ENCODE measurements around the gene COX10. TPM values are rescaled to one million over a fixed set of nuclear protein-coding genes. Genes with fewer than 3 reads are reported as not detected.

COX10 gene
- total RNA-seq, 2 experiments from 2014 or later: 21.1 to 24.9 TPM

DNA sequence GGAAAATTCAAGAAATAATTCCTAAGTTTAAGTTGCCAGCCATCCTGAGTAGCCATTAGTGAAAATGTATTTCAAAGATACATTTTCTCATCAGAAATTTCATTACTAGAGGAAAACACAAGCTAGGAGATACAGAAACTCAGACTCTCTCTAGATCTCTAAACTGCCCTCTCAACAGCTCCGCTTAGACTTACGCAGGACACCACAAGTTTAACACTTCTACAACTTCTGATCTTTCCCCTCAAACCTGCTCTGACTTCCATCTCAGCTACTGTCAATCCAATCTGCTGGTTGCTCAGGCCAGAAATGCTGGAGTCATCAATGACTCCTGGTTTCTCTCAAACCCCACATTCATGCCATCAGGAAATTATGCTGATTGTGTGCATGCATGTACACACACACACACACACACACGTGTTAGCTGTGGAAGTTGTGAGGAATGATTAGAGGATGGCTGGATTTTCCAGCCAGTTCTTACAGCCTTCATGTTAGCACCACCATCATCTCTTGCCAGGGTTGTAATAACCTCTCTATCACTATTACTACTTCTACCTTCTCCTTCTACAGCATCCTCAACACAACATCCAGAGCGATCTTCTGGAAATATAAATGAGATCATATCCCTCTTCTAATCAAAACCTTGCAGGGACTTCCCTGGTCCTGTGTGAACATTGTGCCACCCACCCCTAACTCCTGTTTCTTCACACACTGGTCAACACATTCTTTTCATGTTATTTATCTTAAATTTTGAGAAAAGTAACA lies 47.1 kb downstream of the COX10 start:
- Histone ChIP-seq H3K36me3 (ENCODE audit: insufficient read depth, low read length) (peaks cover 9% of the 10 kb centered on the region; the same call in 1 of the 2 replicates), H2AFZ (ENCODE audit: low read length) (no peak overlapping the region), H3K4me1 (ENCODE audit: insufficient read depth, low read length, poor library complexity, severe bottlenecking) (no peaks in the 10 kb centered on the region), H3K27ac (ENCODE audit: low read depth, low read length, poor library complexity, severe bottlenecking) (no peak overlapping the region), H3K9me3 (ENCODE audit: low read length) (no peaks in the 10 kb centered on the region), H4K20me1 (ENCODE audit: insufficient read depth, low read length) (peaks cover 4% of the 10 kb centered on the region), H3K79me2 (ENCODE audit: insufficient read depth, low read depth, low read length) (no peaks in the 10 kb centered on the region; the same call in 1 of the 2 replicates), H3K4me2 (ENCODE audit: low read length) (no peak overlapping the region), H3K4me3 (ENCODE audit: low read depth, low read length, poor library complexity, severe bottlenecking) (no peak overlapping the region), H3K9me2 (ENCODE audit: insufficient read depth, low read length) (no peaks in the 10 kb centered on the region)
- ChIA-PET CTCF (ENCODE audit: unreplicated experiment) (no interaction called here), POLR2A (no interaction called here)
- intact Hi-C loops (cut with micrococcal nuclease; ENCODE audit: unreplicated experiment): no loop called here
- no peak for DNase-seq (ENCODE audit: low spot score)
- TF ChIP-seq, protein P1, sequence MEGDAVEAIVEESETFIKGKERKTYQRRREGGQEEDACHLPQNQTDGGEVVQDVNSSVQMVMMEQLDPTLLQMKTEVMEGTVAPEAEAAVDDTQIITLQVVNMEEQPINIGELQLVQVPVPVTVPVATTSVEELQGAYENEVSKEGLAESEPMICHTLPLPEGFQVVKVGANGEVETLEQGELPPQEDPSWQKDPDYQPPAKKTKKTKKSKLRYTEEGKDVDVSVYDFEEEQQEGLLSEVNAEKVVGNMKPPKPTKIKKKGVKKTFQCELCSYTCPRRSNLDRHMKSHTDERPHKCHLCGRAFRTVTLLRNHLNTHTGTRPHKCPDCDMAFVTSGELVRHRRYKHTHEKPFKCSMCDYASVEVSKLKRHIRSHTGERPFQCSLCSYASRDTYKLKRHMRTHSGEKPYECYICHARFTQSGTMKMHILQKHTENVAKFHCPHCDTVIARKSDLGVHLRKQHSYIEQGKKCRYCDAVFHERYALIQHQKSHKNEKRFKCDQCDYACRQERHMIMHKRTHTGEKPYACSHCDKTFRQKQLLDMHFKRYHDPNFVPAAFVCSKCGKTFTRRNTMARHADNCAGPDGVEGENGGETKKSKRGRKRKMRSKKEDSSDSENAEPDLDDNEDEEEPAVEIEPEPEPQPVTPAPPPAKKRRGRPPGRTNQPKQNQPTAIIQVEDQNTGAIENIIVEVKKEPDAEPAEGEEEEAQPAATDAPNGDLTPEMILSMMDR (conservative IDR thresholded peaks at IDR 0.05; ENCODE audit: low read length): no peak
- no peak for TF ChIP-seq EZH2phosphoT487 (IDR thresholded peaks at IDR 0.05; ENCODE audit: borderline replicate concordance, low read depth, low read length)
- BruUV-seq (replicated peaks): no TSS peak

DNA sequence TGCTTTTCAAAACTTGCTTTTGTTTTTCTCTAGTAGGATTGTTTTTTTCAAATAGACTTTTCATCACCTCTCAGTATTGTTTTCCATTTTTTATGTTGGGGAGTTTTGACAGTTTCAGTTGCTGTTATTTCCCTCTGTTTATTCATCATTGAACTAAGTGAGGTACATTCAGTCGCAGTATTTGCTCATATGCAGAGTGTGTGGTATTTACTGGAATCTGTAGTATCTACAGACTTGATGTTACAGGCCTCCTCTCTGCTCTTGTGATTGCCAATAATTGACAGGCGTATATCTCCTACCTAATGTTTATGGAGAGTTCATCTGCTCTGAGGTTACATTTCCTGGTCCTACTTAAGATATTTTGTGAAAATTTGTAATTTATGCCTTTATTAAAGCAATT lies 49.6 kb downstream of the COX10 start:
- BruUV-seq (replicated peaks): no TSS peak
- ChIA-PET CTCF (ENCODE audit: unreplicated experiment) (no interaction called here), POLR2A (no interaction called here)
- Histone ChIP-seq H3K4me3 (ENCODE audit: low read depth, low read length, poor library complexity, severe bottlenecking) (no peak overlapping the region), H3K9me3 (ENCODE audit: low read length) (no peaks in the 10 kb centered on the region), H2AFZ (ENCODE audit: low read length) (no peak overlapping the region), H4K20me1 (ENCODE audit: insufficient read depth, low read length) (peaks cover 9% of the 10 kb centered on the region), H3K79me2 (ENCODE audit: insufficient read depth, low read depth, low read length) (no peaks in the 10 kb centered on the region; the same call in 1 of the 2 replicates), H3K9me2 (ENCODE audit: insufficient read depth, low read length) (no peaks in the 10 kb centered on the region), H3K27ac (ENCODE audit: low read depth, low read length, poor library complexity, severe bottlenecking) (no peak overlapping the region), H3K4me1 (ENCODE audit: insufficient read depth, low read length, poor library complexity, severe bottlenecking) (peaks cover 3% of the 10 kb centered on the region), H3K4me2 (ENCODE audit: low read length) (no peak overlapping the region), H3K36me3 (ENCODE audit: insufficient read depth, low read length) (peaks cover 9% of the 10 kb centered on the region; the same call in 1 of the 2 replicates)
- intact Hi-C loops (cut with micrococcal nuclease; ENCODE audit: unreplicated experiment): no loop called here
- DNase-seq (ENCODE audit: low spot score): no peak
- no peak for TF ChIP-seq EZH2phosphoT487 (IDR thresholded peaks at IDR 0.05; ENCODE audit: borderline replicate concordance, low read depth, low read length)
- TF ChIP-seq, protein P1 (conservative IDR thresholded peaks at IDR 0.05; ENCODE audit: low read length): no peak

DNA sequence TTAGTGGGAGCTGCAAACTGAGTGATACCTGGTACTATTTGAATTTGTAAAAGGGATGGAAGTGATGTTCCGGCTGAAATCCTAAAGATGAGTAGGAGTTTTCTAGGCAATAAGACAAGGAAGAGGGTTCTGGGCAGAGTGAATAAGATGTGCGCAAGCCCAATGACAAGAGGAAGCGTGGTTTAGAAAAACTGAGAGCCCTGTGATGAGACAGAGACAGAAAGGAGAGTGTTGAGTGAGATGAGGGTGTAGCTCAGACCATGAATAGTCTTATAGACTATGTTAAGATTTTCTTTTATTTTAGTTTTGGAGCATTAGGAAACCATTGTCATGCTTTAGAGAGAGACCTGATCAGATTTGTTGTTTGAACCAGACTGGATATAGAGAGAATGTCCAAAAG lies 50.2 kb downstream of the COX10 start:
- H3K36me3 ChIP-seq (ENCODE audit: insufficient read depth, low read length): peaks cover 9% of the 10 kb centered on the region; the same call in 1 of the 2 replicates
- no peak for DNase-seq (ENCODE audit: low spot score)
- H3K79me2 ChIP-seq (ENCODE audit: insufficient read depth, low read depth, low read length): no peaks in the 10 kb centered on the region; the same call in 1 of the 2 replicates
- no peaks in the 10 kb centered on the region for H3K9me3 ChIP-seq (ENCODE audit: low read length)
- peaks cover 15% of the 10 kb centered on the region for H4K20me1 ChIP-seq (ENCODE audit: insufficient read depth, low read length)
- H3K4me1 ChIP-seq (ENCODE audit: insufficient read depth, low read length, poor library complexity, severe bottlenecking): peaks cover 6% of the 10 kb centered on the region
- H3K4me3 ChIP-seq (ENCODE audit: low read depth, low read length, poor library complexity, severe bottlenecking): no peak overlapping the region
- BruUV-seq (replicated peaks): no TSS peak
- H3K27ac ChIP-seq (ENCODE audit: low read depth, low read length, poor library complexity, severe bottlenecking): no peak overlapping the region
- no peak overlapping the region for H2AFZ ChIP-seq (ENCODE audit: low read length)
- POLR2A ChIA-PET: no interaction called here
- H3K4me2 ChIP-seq (ENCODE audit: low read length): no peak overlapping the region
- no peaks in the 10 kb centered on the region for H3K9me2 ChIP-seq (ENCODE audit: insufficient read depth, low read length)
- intact Hi-C loops (cut with micrococcal nuclease; ENCODE audit: unreplicated experiment): no loop called here
- CTCF ChIA-PET (ENCODE audit: unreplicated experiment): no interaction called here
- no peak for TF ChIP-seq EZH2phosphoT487 (IDR thresholded peaks at IDR 0.05; ENCODE audit: borderline replicate concordance, low read depth, low read length)
- TF ChIP-seq, protein P1 (conservative IDR thresholded peaks at IDR 0.05; ENCODE audit: low read length): no peak

All from OCI-LY7 (cell line).